T-helper 17 cell (primary cell): ENCODE results near the gene DDR1. TPM values are rescaled to one million over a fixed set of nuclear protein-coding genes. Genes with fewer than 3 reads are reported as not detected.

ENCODE experiments used
- ATAC-seq: fragments of 150-1000 bp; cut with Tn5 transposase; 2 replicates; pipeline ENCODE4 v1.10.0; 2021; ENCODE audit warnings: mild to moderate bottlenecking, moderate library complexity
- DNase-seq, 3 donors: peaks; one replicate each; pipeline versions ENCODE4 v3.0.0 to v3.0.0-alpha.2; 2020 to 2021
- H3K9me3 ChIP-seq: one replicate; pipeline ENCODE4 v1.7.0; 2013; ENCODE audit warnings: low read length, mild to moderate bottlenecking; ENCODE audit not compliant: control insufficient read depth, poor library complexity, severe bottlenecking
- H3K27ac Mint-ChIP-seq: one replicate; pipeline ENCODE4 v1.8.0; 2022; ENCODE audit warnings: mild to moderate bottlenecking, moderate library complexity, mixed read lengths
- H3K27me3 Mint-ChIP-seq: one replicate; pipeline ENCODE4 v1.8.0; 2022; ENCODE audit warnings: mixed read lengths
- H3K36me3 Mint-ChIP-seq: one replicate; pipeline ENCODE4 v1.8.0; 2022; ENCODE audit warnings: low read depth, mixed read lengths
- H3K4me1 Mint-ChIP-seq: one replicate; pipeline ENCODE4 v1.8.0; 2022; ENCODE audit warnings: mild to moderate bottlenecking, mixed read lengths
- H3K4me3 Mint-ChIP-seq: one replicate; pipeline ENCODE4 v1.8.0; 2022; ENCODE audit warnings: mild to moderate bottlenecking, moderate library complexity, mixed read lengths
- total RNA-seq, 4 donors: library from RNA in 2 of 4; stranded (reverse) in 2 of 4; gene quantifications; one replicate each; pipeline ENCODE4 v1.2.3 and lab custom pipeline; 2022 to 2026

Gene DDR1
- total RNA-seq, 2 donors from 2014 or later, result 1.8 to 5.6 TPM

- Mint-ChIP-seq H3K27me3 (peaks cover 16% of the 10 kb centered on the region), H3K4me1 (peaks cover 9% of the 10 kb centered on the region), H3K36me3 (peaks cover 3% of the 10 kb centered on the region)
These were observed 47.0 kb downstream of the DDR1 start for GRCh38 chr6:30931272-30931671.

GRCh38 chr6:30931969-30932645, 47.8 kb downstream of the DDR1 start, which contains the start of gene SFTA2:
SFTA2 (minus strand) TSS chr6:30932170; CDS start chr6:30932096, 74 bp downstream.
- Mint-ChIP-seq H3K27ac (no peak within 1 kb of the TSS), H3K4me1 (peaks cover 9% of the 10 kb centered on the region), H3K36me3 (no peaks in the 10 kb centered on the region), H3K27me3 (peaks cover 19% of the 10 kb centered on the region), H3K4me3 (no peak within 1 kb of the TSS)
- no peaks in the 10 kb centered on the region for H3K9me3 ChIP-seq
- DNase-seq (no peak), ATAC-seq (no peak)

More at GRCh38 chr6:30931272-30931671, 47.0 kb downstream of the DDR1 start:
- no peak overlapping the region for H3K27ac Mint-ChIP-seq
- ATAC-seq (no peak), DNase-seq (no peak)
- no peak overlapping the region for H3K4me3 Mint-ChIP-seq
- no peaks in the 10 kb centered on the region for H3K9me3 ChIP-seq

- ATAC-seq, result no peak
- peaks cover 9% of the 10 kb centered on the region for H3K4me1 Mint-ChIP-seq
- H3K27ac Mint-ChIP-seq, result no peak overlapping the region
- H3K36me3 Mint-ChIP-seq, result no peaks in the 10 kb centered on the region
- H3K27me3 Mint-ChIP-seq, result peaks cover 22% of the 10 kb centered on the region
- no peak overlapping the region for H3K4me3 Mint-ChIP-seq
- no peaks in the 10 kb centered on the region for H3K9me3 ChIP-seq
- DNase-seq, result no peak
These were observed 48.5 kb downstream of the DDR1 start for GRCh38 chr6:30932665-30933365.

GRCh38 chr6:30935018-30935417, 50.7 kb downstream of the DDR1 start:
- Mint-ChIP-seq H3K27ac (no peak overlapping the region), H3K27me3 (peaks cover 42% of the 10 kb centered on the region), H3K36me3 (no peaks in the 10 kb centered on the region), H3K4me1 (peaks cover 9% of the 10 kb centered on the region), H3K4me3 (no peak overlapping the region)
- DNase-seq (no peak), ATAC-seq (no peak)
- H3K9me3 ChIP-seq, result no peaks in the 10 kb centered on the region

- H3K27ac Mint-ChIP-seq, result no peak overlapping the region
- no peaks in the 10 kb centered on the region for H3K36me3 Mint-ChIP-seq
- peaks cover 63% of the 10 kb centered on the region for H3K27me3 Mint-ChIP-seq
- H3K9me3 ChIP-seq, result no peaks in the 10 kb centered on the region
- no peak overlapping the region for H3K4me3 Mint-ChIP-seq
- ATAC-seq, result no peak
- peaks cover 9% of the 10 kb centered on the region for H3K4me1 Mint-ChIP-seq
- DNase-seq, result no peak
These were observed 52.9 kb downstream of the DDR1 start for GRCh38 chr6:30937265-30937664.

GRCh38 chr6:30938730-30939129, 54.4 kb downstream of the DDR1 start:
- DNase-seq (no peak), ATAC-seq (no peak)
- no peaks in the 10 kb centered on the region for H3K36me3 Mint-ChIP-seq
- no peak overlapping the region for H3K27ac Mint-ChIP-seq
- peaks cover 78% of the 10 kb centered on the region for H3K27me3 Mint-ChIP-seq
- no peak overlapping the region for H3K4me3 Mint-ChIP-seq
- H3K9me3 ChIP-seq, result no peaks in the 10 kb centered on the region
- peaks cover 10% of the 10 kb centered on the region for H3K4me1 Mint-ChIP-seq

- ATAC-seq, result no peak
- H3K27ac Mint-ChIP-seq, result no peak overlapping the region
- H3K4me1 Mint-ChIP-seq, result peaks cover 10% of the 10 kb centered on the region
- H3K9me3 ChIP-seq, result no peaks in the 10 kb centered on the region
- no peak overlapping the region for H3K4me3 Mint-ChIP-seq
- peaks cover 81% of the 10 kb centered on the region for H3K27me3 Mint-ChIP-seq
- H3K36me3 Mint-ChIP-seq, result no peaks in the 10 kb centered on the region
- no peak for DNase-seq
These were observed 55.2 kb downstream of the DDR1 start for GRCh38 chr6:30939473-30939872.

GRCh38 chr6:30940361-30940986, 56.2 kb downstream of the DDR1 start, which contains the start of gene MUCL3:
MUCL3 (plus strand) TSS chr6:30940973; CDS start chr6:30941000, 27 bp downstream.
- no peaks in the 10 kb centered on the region for H3K9me3 ChIP-seq
- DNase-seq, result no peak
- H3K27me3 Mint-ChIP-seq, result peaks cover 84% of the 10 kb centered on the region

GRCh38 chr6:30942338-30943060, 58.2 kb downstream of the DDR1 start:
- ATAC-seq (no peak), DNase-seq (no peak)
- H3K27me3 Mint-ChIP-seq, result peaks cover 95% of the 10 kb centered on the region
- H3K27ac Mint-ChIP-seq, result no peak overlapping the region
- peaks cover 5% of the 10 kb centered on the region for H3K4me1 Mint-ChIP-seq
- no peak overlapping the region for H3K4me3 Mint-ChIP-seq
- H3K36me3 Mint-ChIP-seq, result no peaks in the 10 kb centered on the region
- H3K9me3 ChIP-seq, result no peaks in the 10 kb centered on the region

More at GRCh38 chr6:30940361-30940986, 56.2 kb downstream of the DDR1 start, which contains the start of gene MUCL3:
- no peak for ATAC-seq
- Mint-ChIP-seq H3K4me3 (no peak within 1 kb of the TSS), H3K4me1 (peaks cover 7% of the 10 kb centered on the region), H3K36me3 (no peaks in the 10 kb centered on the region), H3K27ac (no peak within 1 kb of the TSS)

GRCh38 chr6:30944051-30944450, 59.7 kb downstream of the DDR1 start:
- H3K9me3 ChIP-seq, result no peaks in the 10 kb centered on the region
- Mint-ChIP-seq H3K27ac (no peak overlapping the region), H3K27me3 (peaks cover 95% of the 10 kb centered on the region), H3K36me3 (no peaks in the 10 kb centered on the region), H3K4me1 (peaks cover 5% of the 10 kb centered on the region), H3K4me3 (no peak overlapping the region)
- DNase-seq (no peak), ATAC-seq (no peak)

GRCh38 chr6:30945281-30945680, 61.0 kb downstream of the DDR1 start:
- no peak overlapping the region for H3K4me3 Mint-ChIP-seq
- peaks cover 85% of the 10 kb centered on the region for H3K27me3 Mint-ChIP-seq
- DNase-seq (no peak), ATAC-seq (no peak)
- H3K27ac Mint-ChIP-seq, result no peak overlapping the region
- H3K36me3 Mint-ChIP-seq, result no peaks in the 10 kb centered on the region
- H3K9me3 ChIP-seq, result no peaks in the 10 kb centered on the region
- peaks cover 5% of the 10 kb centered on the region for H3K4me1 Mint-ChIP-seq

GRCh38 chr6:30947231-30947630, 62.9 kb downstream of the DDR1 start:
- H3K27ac Mint-ChIP-seq, result no peak overlapping the region
- no peaks in the 10 kb centered on the region for H3K36me3 Mint-ChIP-seq
- H3K27me3 Mint-ChIP-seq, result peaks cover 74% of the 10 kb centered on the region
- no peak overlapping the region for H3K4me3 Mint-ChIP-seq
- DNase-seq (no peak), ATAC-seq (no peak)
- peaks cover 5% of the 10 kb centered on the region for H3K4me1 Mint-ChIP-seq
- H3K9me3 ChIP-seq, result no peaks in the 10 kb centered on the region

- Mint-ChIP-seq H3K27me3 (peaks cover 60% of the 10 kb centered on the region), H3K27ac (no peak overlapping the region), H3K36me3 (no peaks in the 10 kb centered on the region), H3K4me3 (no peak overlapping the region), H3K4me1 (peaks cover under 1% of the 10 kb centered on the region)
- DNase-seq (no peak), ATAC-seq (no peak)
- H3K9me3 ChIP-seq, result no peaks in the 10 kb centered on the region
These were observed 64.5 kb downstream of the DDR1 start for GRCh38 chr6:30948811-30949210.
